Right renal cortex interstitium (tissue), 3 donors: ENCODE results near the gene GSE1. TPM values are rescaled to one million over a fixed set of nuclear protein-coding genes. Genes with fewer than 3 reads are reported as not detected.

Experiments used
- DNase-seq, 3 donors: peaks; one replicate each; pipeline ENCODE4 v3.0.0-alpha.2; 2013; ENCODE audit warnings: low read depth in 3 of 3, low spot score in 2 of 3
- polyA plus RNA-seq, 3 donors: library from polyadenylated mRNA; unstranded; fragments of 120-200 nt; gene quantifications; one replicate each; pipeline ENCODE4 v1.2.1, GENCODE V29; 2013; ENCODE audit not compliant: insufficient read length in 3 of 3

Gene GSE1
- polyA plus RNA-seq, 3 donors: 53.6 to 58.6 (median 56.9) TPM

GRCh38 chr16:85711982-85712587, 99.0 kb downstream of the GSE1 start:
- DNase-seq: no peak

DNA sequence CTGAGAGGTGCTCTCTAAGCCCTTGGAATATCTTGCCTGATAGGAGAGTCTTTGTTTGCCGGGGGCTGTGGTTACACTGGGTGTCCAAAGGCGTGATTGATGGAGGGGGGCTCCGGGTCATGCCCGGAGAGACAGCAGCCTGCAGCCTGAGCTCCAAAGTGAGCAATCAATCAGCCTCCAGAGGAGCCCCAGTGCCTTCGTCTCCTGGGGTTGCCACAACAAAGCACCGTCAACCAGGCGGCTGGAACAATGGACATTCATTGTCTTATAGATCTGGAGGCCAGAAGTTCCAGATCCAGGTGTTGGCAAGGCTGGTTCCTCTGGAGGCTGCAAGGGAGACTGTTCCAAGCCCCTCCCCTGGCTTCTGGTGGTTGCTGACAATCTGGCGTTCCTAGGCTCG, 99.7 kb downstream of the GSE1 start:
- DNase-seq: no peak

GRCh38 chr16:85715169-85716021, 102.3 kb downstream of the GSE1 start:
- DNase-seq: no peak

GRCh38 chr16:85716022-85716679, 103.0 kb downstream of the GSE1 start:
- DNase-seq: no peak

DNA sequence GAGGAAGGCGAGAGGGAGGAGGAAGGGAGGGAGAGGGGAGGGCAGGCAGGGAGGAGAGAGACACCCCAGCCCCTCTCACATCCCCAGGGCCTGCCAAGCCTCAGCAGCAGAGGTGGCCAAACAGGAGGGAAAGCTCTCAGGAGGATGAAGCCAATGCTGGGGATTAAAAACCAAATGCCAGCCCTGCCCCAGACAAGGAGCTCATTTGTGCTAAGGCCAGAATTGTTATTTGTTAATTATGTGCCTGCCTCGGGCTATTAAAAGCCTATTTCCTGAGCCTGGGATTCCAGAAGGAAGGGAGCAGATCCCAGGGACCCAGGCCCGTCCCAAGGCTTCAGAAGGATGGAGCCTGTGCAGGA, 103.5 kb downstream of the GSE1 start:
- DNase-seq: no peak

- DNase-seq: peak in 1 of 3 donors; percentile 44
These were observed 104.5 kb downstream of the GSE1 start for GRCh38 chr16:85717393-85718152.

GRCh38 chr16:85718153-85718477, 105.0 kb downstream of the GSE1 start:
- DNase-seq: no peak

GRCh38 chr16:85718682-85719081, 105.6 kb downstream of the GSE1 start:
- no peak for DNase-seq

- no peak for DNase-seq
These were observed 106.6 kb downstream of the GSE1 start for GRCh38 chr16:85719605-85720301.

DNA sequence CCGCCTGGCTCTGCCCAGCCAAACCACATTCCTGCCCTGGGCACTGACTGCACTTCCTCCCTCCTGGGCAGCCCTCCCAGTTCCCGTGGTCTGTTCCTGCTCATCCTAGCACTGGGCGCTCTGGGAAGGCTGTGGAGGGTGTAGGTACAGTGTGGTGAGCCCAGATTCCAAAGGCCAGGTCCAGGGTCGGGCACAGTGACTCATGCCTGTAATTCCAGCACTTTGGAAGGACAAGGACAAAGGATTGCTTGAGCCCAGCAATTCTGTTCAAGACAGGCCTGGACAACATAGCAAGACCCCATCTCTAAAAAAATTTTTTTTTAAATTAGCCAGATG, 107.1 kb downstream of the GSE1 start:
- DNase-seq: no peak

DNA sequence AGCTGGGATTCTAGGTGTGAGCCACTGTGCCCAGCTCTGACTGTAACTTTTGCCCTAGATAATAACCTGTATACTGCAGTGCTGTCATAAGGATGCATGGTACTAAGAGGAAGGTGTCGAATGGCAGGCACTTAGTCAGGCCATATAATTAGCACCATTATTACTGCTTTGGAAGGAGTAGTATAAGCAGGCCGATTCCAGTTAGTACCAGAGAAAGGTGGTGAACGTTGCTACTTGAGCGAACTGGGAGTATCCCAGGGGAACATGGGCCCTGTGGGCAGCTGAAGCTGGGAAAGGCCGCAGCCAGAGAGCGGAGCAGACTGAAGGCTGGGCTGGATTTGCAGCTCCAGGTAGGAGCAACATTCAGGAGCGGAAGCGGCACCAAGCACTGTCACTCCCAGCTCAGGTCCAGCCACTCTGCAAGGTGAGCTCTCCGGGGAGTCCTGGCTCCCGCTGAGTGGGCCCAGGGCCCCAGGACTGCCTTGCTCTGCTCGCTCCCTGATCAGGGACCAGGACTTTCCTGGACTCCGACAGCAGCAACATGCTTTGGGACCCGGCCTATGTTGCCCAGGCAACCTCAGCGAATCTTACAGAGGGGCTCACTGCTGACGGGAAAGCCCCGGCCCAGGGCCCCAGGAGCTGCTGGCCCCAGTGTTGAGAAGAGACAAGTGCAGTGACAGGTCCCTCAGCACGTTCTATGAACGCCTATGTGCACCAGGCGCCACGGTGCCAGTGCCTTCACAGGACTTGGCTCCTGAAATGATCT, 109.2 kb downstream of the GSE1 start:
- DNase-seq: no peak

GRCh38 chr16:85724126-85724879, 111.2 kb downstream of the GSE1 start:
- no peak for DNase-seq

GRCh38 chr16:85724936-85725335, 111.8 kb downstream of the GSE1 start:
- no peak for DNase-seq

Other genes starting within 250 kb of the GSE1 start
- gene GINS2, start 75.6 kb downstream of the GSE1 start, polyA plus RNA-seq: 10 to 100 TPM; 16.0 to 21.5 (median 20.4) TPM
- 1 to 10 TPM; 3.0 to 3.7 (median 3.4) TPM for gene C16orf74, start 137.8 kb downstream of the GSE1 start, polyA plus RNA-seq
- gene EMC8, start 186.2 kb downstream of the GSE1 start, polyA plus RNA-seq: 10 to 100 TPM; 28.4 to 31.4 (median 30.0) TPM
- gene COX4I1, start 186.4 kb downstream of the GSE1 start, polyA plus RNA-seq: 100 to 1,000 TPM; 364 to 398 (median 365) TPM